NCI-H1436 (cell line): Measurements from ENCODE around the gene CIART.
A peak's percentile ranks its signal among the peaks of the same experiment; 100 is the strongest.
"Not testable (repeated sequence)": the region's sequence is repeated elsewhere in the genome, so short reads cannot be mapped to it uniquely, and the experiment has no call there.

ENCODE experiments used
- DNase-seq: peaks from one replicate; lab custom pipeline; 2025; lab: John Stamatoyannopoulos, UW

CIART gene

DNA sequence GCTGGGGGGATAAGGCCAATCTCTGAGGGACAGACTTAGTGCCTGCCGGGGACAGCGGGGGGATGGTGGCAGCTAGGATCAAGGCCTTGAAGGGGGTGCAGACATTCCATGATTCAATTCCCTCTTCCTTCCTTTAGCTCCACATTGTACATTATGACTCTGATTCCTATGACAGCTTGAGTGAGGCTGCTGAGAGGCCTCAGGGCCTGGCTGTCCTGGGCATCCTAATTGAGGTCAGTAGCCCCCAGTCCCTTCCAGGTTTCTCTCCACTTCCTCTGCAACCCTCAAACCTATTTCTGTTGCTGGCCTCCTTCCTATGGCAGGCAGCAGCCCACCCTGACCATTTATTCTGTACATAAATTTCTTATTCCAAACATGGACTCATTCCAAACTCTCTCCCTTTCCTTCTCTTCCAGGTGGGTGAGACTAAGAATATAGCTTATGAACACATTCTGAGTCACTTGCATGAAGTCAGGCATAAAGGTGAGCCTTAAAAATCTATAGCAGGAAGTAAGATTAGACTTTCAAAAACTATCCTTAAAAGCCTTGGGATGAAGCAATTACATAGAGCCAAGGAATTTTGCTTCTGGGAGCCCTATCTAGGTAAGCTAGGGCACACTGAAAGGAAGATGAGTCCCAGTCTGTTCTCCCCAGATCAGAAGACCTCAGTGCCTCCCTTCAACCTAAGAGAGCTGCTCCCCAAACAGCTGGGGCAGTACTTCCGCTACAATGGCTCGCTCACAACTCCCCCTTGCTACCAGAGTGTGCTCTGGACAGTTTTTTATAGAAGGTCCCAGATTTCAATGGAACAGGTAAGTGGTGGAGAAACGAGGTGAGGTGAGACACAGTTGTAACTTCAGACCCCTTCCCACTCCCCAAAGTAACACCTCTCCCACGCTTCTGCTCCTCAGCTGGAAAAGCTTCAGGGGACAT is 19.7 kb upstream of the CIART start:
- no peak for DNase-seq

DNA sequence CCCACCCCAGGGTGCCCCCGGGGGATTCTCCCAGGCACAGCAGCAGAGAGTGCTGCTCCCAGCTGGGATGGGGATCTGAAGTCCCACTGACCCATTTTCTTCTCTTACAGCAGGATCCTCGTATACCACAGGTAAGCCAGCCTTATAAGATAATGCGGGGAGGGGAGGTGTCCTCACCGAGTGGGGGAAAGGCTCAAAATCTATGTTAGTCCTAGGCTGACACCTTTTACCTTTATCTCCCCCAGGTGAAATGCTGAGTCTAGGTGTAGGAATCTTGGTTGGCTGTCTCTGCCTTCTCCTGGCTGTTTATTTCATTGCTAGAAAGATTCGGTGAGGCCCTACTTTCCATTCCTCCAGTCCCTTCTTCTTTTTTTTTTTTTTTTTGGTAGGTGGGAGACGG is 18.8 kb upstream of the CIART start:
- DNase-seq = no peak

DNA sequence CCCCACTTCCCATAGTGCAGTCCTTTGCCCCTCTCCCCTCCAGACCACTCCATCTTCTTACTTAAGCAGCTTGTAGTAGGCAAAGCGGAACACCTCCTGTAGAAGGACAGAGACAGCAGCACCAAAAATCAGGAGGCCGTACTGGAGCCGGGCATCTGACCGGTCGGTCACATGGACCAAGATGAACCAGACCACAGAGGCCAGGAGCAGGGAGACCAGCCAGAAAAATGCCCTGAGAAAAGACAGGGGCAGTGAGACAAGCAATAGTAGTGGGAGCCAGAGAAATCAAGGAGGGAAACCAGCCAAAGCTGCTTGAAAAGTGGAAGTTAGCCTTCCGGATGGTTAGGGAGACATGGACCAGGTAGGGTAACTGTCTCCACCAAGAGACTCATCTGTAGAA is 14.5 kb upstream of the CIART start:
- no peak for DNase-seq

- DNase-seq = no peak
These were observed 14.0 kb upstream of the CIART start for GRCh38 chr1:150268340-150268704.

- peak; percentile 95 for DNase-seq
These were observed 13.5 kb upstream of the CIART start, which contains the start of gene APH1A for GRCh38 chr1:150268705-150269403. TSS of gene APH1A (minus strand) at chr1:150269016. CDS start at chr1:150268810, 206 bp downstream.

- no peak for DNase-seq
These were observed 12.9 kb upstream of the CIART start for GRCh38 chr1:150269451-150269850.

GRCh38 chr1:150271291-150271959 is 10.9 kb upstream of the CIART start:
- no peak for DNase-seq

DNA sequence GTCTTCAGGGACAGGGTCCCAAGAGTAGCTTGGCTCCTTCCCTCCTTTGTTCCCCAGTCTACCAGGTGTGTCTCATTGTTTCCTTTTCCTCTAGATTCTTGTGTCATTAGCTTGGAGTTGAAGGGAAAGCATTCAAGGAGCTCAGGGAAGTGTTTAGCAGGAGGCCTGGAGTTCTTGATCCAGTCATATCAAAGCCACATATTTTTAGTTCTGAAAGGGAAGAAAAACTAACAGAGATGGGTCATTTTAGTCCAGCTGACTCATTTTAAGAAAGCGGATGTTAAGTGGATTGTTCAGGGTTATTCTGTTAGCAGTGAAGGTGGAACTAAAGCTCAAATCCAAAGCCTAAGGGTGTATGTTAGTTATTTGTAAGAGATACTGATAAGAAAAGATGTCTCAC is 9.0 kb upstream of the CIART start:
- DNase-seq = no peak

DNA sequence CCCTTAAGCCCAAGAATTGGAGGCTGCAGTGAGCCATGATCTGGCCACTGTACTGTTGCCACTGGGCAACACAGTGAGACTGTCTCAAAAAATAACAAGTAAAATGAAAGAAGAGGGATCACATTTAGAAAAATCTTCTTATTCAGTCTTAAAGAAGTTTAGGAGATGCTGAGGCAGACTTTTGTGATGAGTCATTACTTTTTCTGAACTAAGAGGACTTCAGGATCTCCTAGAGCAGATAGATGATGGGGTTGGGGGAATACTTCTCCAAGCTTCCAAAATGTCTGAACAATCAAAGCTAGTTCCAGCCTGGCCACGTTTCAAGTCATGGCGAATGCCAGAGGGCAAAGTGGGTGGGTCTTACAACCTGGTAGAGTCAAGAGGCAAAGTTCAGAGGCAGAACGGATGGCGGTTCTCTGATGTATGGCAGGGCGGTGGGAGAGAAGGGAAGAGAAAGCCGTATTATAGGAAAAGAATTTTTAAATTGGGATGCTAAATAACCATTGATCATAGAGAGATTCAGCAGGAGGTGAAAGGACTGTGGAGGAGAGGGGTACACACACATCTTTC is 2.1 kb upstream of the CIART start:
- no peak for DNase-seq

GRCh38 chr1:150281221-150281757 is 1.1 kb upstream of the CIART start:
- DNase-seq = peak; percentile 53

DNA sequence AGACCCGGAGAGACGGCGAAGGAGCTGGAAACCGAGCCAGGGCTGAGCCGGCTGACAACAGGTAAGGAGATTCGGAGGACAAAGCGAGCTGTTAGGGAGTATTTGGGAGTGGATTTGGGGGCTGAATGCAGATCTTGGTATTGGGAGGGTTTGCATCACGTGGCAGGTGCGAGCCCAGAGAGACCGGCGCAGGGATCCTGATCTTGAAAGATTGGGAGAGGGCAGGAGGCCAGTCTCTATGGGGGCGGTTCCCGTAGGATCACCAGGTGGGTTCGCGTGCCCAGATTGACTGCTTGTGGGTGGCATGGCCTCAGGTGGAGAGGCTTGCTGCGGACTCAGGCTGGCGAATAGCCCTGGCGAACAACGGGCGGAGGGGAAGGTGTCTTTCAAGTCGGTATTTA is 204 bp downstream of the CIART start:
- DNase-seq = no peak

GRCh38 chr1:150283260-150283659 is 906 bp downstream of the CIART start:
- no peak for DNase-seq

GRCh38 chr1:150288382-150288781 is 6.0 kb downstream of the CIART start:
- DNase-seq = no peak

- DNase-seq = no peak
These were observed 6.5 kb downstream of the CIART start for GRCh38 chr1:150288822-150289221.

DNA sequence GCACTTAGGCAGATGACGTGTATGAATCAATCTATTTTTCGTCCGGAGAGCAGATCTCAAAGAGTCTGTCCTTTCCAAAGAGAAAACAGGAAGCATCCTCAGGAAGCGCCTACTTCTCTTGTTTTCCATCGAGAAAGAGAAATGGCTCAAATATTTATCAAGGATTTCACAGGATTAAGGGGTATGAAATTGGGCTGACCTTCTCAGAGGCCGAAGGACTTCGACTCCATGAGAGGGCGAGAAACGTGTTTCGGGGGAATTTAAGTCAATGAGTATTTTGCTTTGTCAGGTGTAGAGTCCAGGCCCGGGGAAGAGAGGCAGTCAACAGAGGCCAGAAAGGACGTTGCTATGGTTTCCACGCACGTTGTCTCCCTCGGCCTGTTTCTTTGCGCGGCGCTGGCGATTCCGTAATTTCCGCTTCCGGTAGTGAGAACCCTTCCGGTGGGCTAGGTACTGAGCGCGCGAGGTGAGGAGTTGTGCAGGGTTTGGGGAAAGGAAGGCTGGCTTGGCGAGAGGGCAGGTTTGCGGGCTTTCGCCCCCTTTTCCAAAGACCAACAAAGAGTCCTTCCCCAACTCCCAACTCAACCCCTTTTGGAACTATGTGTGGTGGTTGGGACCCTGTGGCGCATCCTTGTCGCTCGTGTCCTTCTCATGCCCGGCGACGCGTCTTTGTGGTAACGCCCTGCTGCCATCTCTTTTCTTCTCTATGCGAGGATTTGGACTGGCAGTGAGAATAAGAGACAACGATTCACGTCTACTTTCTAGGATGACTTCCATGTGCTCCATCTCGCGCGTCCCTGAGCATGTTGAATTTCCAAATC is 11.3 kb downstream of the CIART start, which contains the start of gene MRPS21:
TSS of gene MRPS21 (plus strand) at position 429 of the 821 bp plus-strand sequence. CDS start 506 bp downstream, outside the sequence.
- DNase-seq = peak; percentile 90

GRCh38 chr1:150295476-150295875 is 13.1 kb downstream of the CIART start:
- no peak for DNase-seq

GRCh38 chr1:150299716-150300115 is 17.4 kb downstream of the CIART start:
- DNase-seq = no peak

DNA sequence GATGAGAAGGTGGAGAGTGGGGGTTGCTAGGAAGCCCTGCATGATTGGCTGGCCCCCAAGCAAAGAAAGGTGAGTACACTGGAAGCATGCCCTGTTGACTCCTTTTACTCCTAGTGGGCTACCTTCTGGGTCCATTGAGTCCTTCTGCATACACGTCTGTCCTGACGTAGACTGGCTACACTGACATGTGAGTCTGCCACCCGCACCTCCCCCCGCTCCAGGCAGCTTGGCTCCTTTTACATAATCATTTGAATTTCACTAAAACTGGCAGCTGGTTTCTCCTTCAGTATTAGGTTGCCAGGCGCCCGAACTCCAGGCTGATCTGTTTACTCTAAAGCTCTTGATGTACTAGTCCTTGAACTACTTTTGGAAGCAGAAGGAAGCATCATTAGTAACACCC is 20.0 kb downstream of the CIART start:
- DNase-seq = no peak

GRCh38 chr1:150302902-150303301 is 20.5 kb downstream of the CIART start:
- DNase-seq = no peak

DNA sequence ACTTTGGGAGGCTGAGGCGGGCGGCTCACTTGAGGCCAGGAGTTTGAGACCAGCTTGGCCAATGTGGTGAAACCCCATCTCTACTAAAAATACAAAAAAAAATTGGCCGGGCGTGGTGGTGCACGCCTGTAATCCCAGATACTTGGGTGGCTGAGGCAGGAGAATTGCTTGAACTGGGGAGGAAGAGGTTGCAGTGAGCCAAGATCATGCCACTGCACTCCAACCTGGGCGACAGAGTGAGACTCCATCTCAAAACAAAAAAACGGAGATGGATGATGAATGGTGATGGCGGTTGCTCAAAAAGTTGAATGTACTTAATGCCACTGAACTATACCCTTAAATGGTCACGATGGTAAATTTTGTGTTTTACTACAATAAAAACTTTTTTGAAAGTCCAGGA is 26.2 kb downstream of the CIART start:
- not testable (repeated sequence) for DNase-seq
